Peyer's patch (tissue), 4 donors: ENCODE measurements around the gene CHST7. TPM values are rescaled to one million over a fixed set of nuclear protein-coding genes. Genes with fewer than 3 reads are reported as not detected.
A peak's percentile ranks its signal among the peaks of the same experiment; 100 is the strongest.

Experiments used
- DNase-seq, 3 donors: peaks; one replicate each; pipeline ENCODE4 v3.0.0-alpha.2; 2017 to 2019
- H3K27ac ChIP-seq, 4 donors: fragments of 200-600 bp; sonication (generic); one replicate each; pipeline ENCODE4 v1.5.1; 2016 to 2019
- H3K27me3 ChIP-seq, 2 donors: fragments of 200-600 bp; sonication (generic); one replicate each; pipeline ENCODE4 v1.5.1; 2019
- H3K36me3 ChIP-seq, 3 donors: fragments of 200-600 bp; sonication (generic); one replicate each; pipeline ENCODE4 v1.5.1; 2016 to 2019
- H3K4me1 ChIP-seq, 4 donors: fragments of 200-600 bp; sonication (generic); one replicate each; pipeline ENCODE4 v1.5.1; 2016 to 2019
- H3K4me3 ChIP-seq, 4 donors: fragments of 200-600 bp; sonication (generic); 1 replicate in 3 of 4; 2 replicates in 1 of 4; pipeline ENCODE4 v1.5.1; 2016 to 2019; ENCODE audit warnings: mild to moderate bottlenecking in 1 of 4
- H3K9me3 ChIP-seq, 4 donors: fragments of 200-600 bp; sonication (generic); one replicate each; pipeline ENCODE4 v1.5.1; 2016 to 2019; ENCODE audit warnings: mild to moderate bottlenecking in 1 of 4
- POLR2A ChIP-seq, 2 donors: fragments of 450-650 bp; IDR thresholded peaks; one replicate each; pipeline ENCODE4 v1.5.1; 2017; ENCODE audit warnings: antibody characterized with exemption in 2 of 2, mild to moderate bottlenecking in 2 of 2, moderate library complexity in 2 of 2
- total RNA-seq, 4 donors: library from RNA; depleted of rRNA; stranded (reverse); fragments of >200 nt; gene quantifications; one replicate each; pipeline ENCODE4 v1.1.0, GENCODE V29; 2016
- TF ChIP-seq, protein P1 (sequence below), 6 experiments: fragments of 450-650 bp in 4 of 6; fragments of 200-600 bp in 2 of 6; sonication (generic) in 1 of 6; IDR thresholded peaks; one replicate each; pipeline ENCODE4 v1.5.1; 2017 to 2019; ENCODE audit warnings: antibody characterized with exemption in 6 of 6, mild to moderate bottlenecking in 3 of 6, moderate library complexity in 1 of 6

The CHST7 gene
- total RNA-seq, 4 donors from 2014 or later, result 1.7 to 10.7 (median 4.2) TPM

- Histone ChIP-seq H3K27ac (no peak overlapping the region), H3K36me3 (no peaks in the 10 kb centered on the region), H3K4me3 (no peak overlapping the region), H3K9me3 (no peaks in the 10 kb centered on the region), H3K27me3 (no peaks in the 10 kb centered on the region), H3K4me1 (no peaks in the 10 kb centered on the region)
- no peak for DNase-seq
- TF ChIP-seq, protein P1, sequence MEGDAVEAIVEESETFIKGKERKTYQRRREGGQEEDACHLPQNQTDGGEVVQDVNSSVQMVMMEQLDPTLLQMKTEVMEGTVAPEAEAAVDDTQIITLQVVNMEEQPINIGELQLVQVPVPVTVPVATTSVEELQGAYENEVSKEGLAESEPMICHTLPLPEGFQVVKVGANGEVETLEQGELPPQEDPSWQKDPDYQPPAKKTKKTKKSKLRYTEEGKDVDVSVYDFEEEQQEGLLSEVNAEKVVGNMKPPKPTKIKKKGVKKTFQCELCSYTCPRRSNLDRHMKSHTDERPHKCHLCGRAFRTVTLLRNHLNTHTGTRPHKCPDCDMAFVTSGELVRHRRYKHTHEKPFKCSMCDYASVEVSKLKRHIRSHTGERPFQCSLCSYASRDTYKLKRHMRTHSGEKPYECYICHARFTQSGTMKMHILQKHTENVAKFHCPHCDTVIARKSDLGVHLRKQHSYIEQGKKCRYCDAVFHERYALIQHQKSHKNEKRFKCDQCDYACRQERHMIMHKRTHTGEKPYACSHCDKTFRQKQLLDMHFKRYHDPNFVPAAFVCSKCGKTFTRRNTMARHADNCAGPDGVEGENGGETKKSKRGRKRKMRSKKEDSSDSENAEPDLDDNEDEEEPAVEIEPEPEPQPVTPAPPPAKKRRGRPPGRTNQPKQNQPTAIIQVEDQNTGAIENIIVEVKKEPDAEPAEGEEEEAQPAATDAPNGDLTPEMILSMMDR (IDR thresholded peaks at IDR 0.05), result no peak
- no peak for TF ChIP-seq POLR2A (IDR thresholded peaks at IDR 0.05)
These were observed 23.6 kb downstream of the CHST7 start for GRCh38 chrX:46597208-46597607.

DNA sequence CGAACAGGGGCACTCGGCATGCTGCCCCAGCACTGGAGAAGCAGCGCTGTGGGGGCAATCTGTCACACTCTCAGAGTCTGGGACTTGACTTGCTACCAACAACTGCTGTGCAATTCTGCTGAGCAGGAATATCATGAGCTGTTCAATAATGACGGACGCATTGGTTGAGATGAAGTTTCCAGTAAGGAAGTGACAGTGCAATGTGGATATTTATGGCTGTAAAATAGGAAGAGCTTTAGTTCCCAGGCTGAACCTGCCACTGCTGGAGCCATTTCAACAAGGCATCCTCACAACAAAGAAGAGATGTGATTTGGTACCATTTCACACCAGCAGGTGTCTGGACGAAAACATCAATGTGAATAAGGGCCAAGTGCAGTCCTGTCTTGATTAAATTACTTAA, 24.2 kb downstream of the CHST7 start:
- Histone ChIP-seq H3K4me3 (no peak overlapping the region), H3K27ac (no peak overlapping the region), H3K4me1 (no peaks in the 10 kb centered on the region), H3K36me3 (no peaks in the 10 kb centered on the region), H3K9me3 (no peaks in the 10 kb centered on the region), H3K27me3 (no peaks in the 10 kb centered on the region)
- DNase-seq, result no peak
- TF ChIP-seq POLR2A (IDR thresholded peaks at IDR 0.05), result no peak
- TF ChIP-seq, protein P1 (IDR thresholded peaks at IDR 0.05), result no peak

GRCh38 chrX:46599051-46599560, 25.5 kb downstream of the CHST7 start:
- Histone ChIP-seq H3K4me1 (no peaks in the 10 kb centered on the region), H3K27me3 (no peaks in the 10 kb centered on the region), H3K4me3 (no peak overlapping the region), H3K9me3 (no peaks in the 10 kb centered on the region), H3K27ac (no peak overlapping the region), H3K36me3 (no peaks in the 10 kb centered on the region)
- TF ChIP-seq POLR2A (IDR thresholded peaks at IDR 0.05), result no peak
- TF ChIP-seq, protein P1 (IDR thresholded peaks at IDR 0.05), result no peak
- DNase-seq, result no peak

GRCh38 chrX:46601283-46601682, 27.7 kb downstream of the CHST7 start:
- no peaks in the 10 kb centered on the region for H3K9me3 ChIP-seq
- peak overlapping the region in 1 of 4 donors; percentile 11 for H3K27ac ChIP-seq
- no peak overlapping the region for H3K4me3 ChIP-seq
- no peaks in the 10 kb centered on the region for H3K4me1 ChIP-seq
- H3K36me3 ChIP-seq, result no peaks in the 10 kb centered on the region
- DNase-seq, result no peak
- no peaks in the 10 kb centered on the region for H3K27me3 ChIP-seq
- TF ChIP-seq, protein P1 (IDR thresholded peaks at IDR 0.05), result no peak
- TF ChIP-seq POLR2A (IDR thresholded peaks at IDR 0.05), result no peak

- DNase-seq, result no peak
- no peaks in the 10 kb centered on the region for H3K36me3 ChIP-seq
- no peaks in the 10 kb centered on the region for H3K4me1 ChIP-seq
- H3K27me3 ChIP-seq, result no peaks in the 10 kb centered on the region
- H3K27ac ChIP-seq, result no peak overlapping the region
- no peak overlapping the region for H3K4me3 ChIP-seq
- TF ChIP-seq, protein P1 (IDR thresholded peaks at IDR 0.05), result no peak
- TF ChIP-seq POLR2A (IDR thresholded peaks at IDR 0.05), result no peak
- H3K9me3 ChIP-seq, result no peaks in the 10 kb centered on the region
These were observed 29.0 kb downstream of the CHST7 start for GRCh38 chrX:46602468-46603102.
